OCI-LY1 (cell line): ENCODE data around the gene PRLH.

Experiments
- H2AFZ ChIP-seq: fragments of 200-600 bp; sonication (generic), shearing (Covaris generic); 2 replicates; pipeline ENCODE4 v1.6.0; 2014; ENCODE audit warnings: antibody characterized with exemption, mild to moderate bottlenecking, low read length
- H3F3A ChIP-seq: fragments of 200-600 bp; sonication (generic), shearing (Covaris generic); 2 replicates; pipeline ENCODE4 v1.6.0; 2014; ENCODE audit warnings: mild to moderate bottlenecking, antibody characterized with exemption, low read length, moderate library complexity; ENCODE audit not compliant: insufficient read depth
- H3K27ac ChIP-seq: fragments of 200-600 bp; sonication (generic); 2 replicates; pipeline ENCODE4 v1.5.1; 2014; ENCODE audit warnings: low read length, mixed run types, mild to moderate bottlenecking, low read depth; ENCODE audit not compliant: poor library complexity, severe bottlenecking
- H3K27me3 ChIP-seq: fragments of 200-600 bp; sonication (generic); 2 replicates; pipeline ENCODE4 v1.6.0; 2014; ENCODE audit warnings: antibody characterized with exemption, mild to moderate bottlenecking, low read length, moderate library complexity; ENCODE audit not compliant: insufficient read depth
- H3K36me3 ChIP-seq: fragments of 200-600 bp; sonication (generic); 2 replicates; pipeline ENCODE4 v1.6.1; 2014; ENCODE audit warnings: mild to moderate bottlenecking, antibody characterized with exemption, low read length, moderate library complexity, mixed read lengths; ENCODE audit not compliant: insufficient read depth
- H3K4me1 ChIP-seq: fragments of 200-600 bp; sonication (generic); 2 replicates; pipeline ENCODE4 v1.5.1; 2014; ENCODE audit warnings: mild to moderate bottlenecking, low read length, moderate library complexity; ENCODE audit not compliant: insufficient read depth, severe bottlenecking
- H3K4me2 ChIP-seq: fragments of 200-600 bp; sonication (generic), shearing (Covaris generic); 2 replicates; pipeline ENCODE4 v1.6.1; 2014; ENCODE audit warnings: low read length
- H3K4me3 ChIP-seq: fragments of 200-600 bp; sonication (generic); 2 replicates; pipeline ENCODE4 v1.5.1; 2014; ENCODE audit warnings: low read length, low read depth, mild to moderate bottlenecking, mixed read lengths; ENCODE audit not compliant: poor library complexity, severe bottlenecking
- H3K79me2 ChIP-seq: fragments of 200-600 bp; shearing (Covaris generic); 2 replicates; pipeline ENCODE4 v1.6.1; 2016; ENCODE audit warnings: mixed run types, low read length, mixed read lengths; ENCODE audit not compliant: insufficient read depth
- H3K9ac ChIP-seq: fragments of 200-600 bp; sonication (generic), shearing (Covaris generic); 2 replicates; pipeline ENCODE4 v1.6.1; 2014; ENCODE audit warnings: mild to moderate bottlenecking, low read length, mixed read lengths
- H3K9me2 ChIP-seq: fragments of 200-600 bp; sonication (generic), shearing (Covaris generic); 2 replicates; pipeline ENCODE4 v1.6.1; 2014; ENCODE audit warnings: low read depth, mild to moderate bottlenecking, low read length, mixed read lengths
- H3K9me3 ChIP-seq: fragments of 200-600 bp; shearing (Covaris generic); 2 replicates; pipeline ENCODE4 v1.6.1; 2014; ENCODE audit warnings: low read length, mixed read lengths
- H4K20me1 ChIP-seq: fragments of 200-600 bp; sonication (generic), shearing (Covaris generic); 2 replicates; pipeline ENCODE4 v1.6.0; 2016; ENCODE audit warnings: mild to moderate bottlenecking, low read length; ENCODE audit not compliant: insufficient read depth
- CTCF ChIP-seq: fragments of 200-600 bp; sonication (generic), shearing (Covaris generic); IDR thresholded peaks from 2 replicates; pipeline ENCODE4 v1.5.1; 2017; ENCODE audit warnings: mild to moderate bottlenecking, antibody characterized with exemption, low read length, moderate library complexity, mixed read lengths
- EZH2 ChIP-seq: fragments of 200-600 bp; sonication (generic), shearing (Covaris generic); IDR thresholded peaks from 2 replicates; pipeline ENCODE4 v1.8.0; 2017; ENCODE audit warnings: borderline replicate concordance, mixed run types, mild to moderate bottlenecking, antibody characterized with exemption, low read length, moderate library complexity, mixed read lengths

PRLH gene

GRCh38 chr2:237569041-237569440 is 2.7 kb downstream of the PRLH start:
- H3K9ac ChIP-seq: no peak overlapping the region
- no peaks in the 10 kb centered on the region for H3K4me1 ChIP-seq
- no peak overlapping the region for H3K27ac ChIP-seq
- H2AFZ ChIP-seq: no peak overlapping the region
- no peaks in the 10 kb centered on the region for H3K79me2 ChIP-seq
- no peaks in the 10 kb centered on the region for H3K9me3 ChIP-seq
- TF ChIP-seq CTCF (no peak), EZH2 (no peak)
- no peaks in the 10 kb centered on the region for H3F3A ChIP-seq
- no peaks in the 10 kb centered on the region for H3K36me3 ChIP-seq
- H3K4me2 ChIP-seq: no peak overlapping the region
- H3K9me2 ChIP-seq: no peaks in the 10 kb centered on the region
- no peaks in the 10 kb centered on the region for H4K20me1 ChIP-seq
- H3K4me3 ChIP-seq: no peak overlapping the region
- peaks cover 10% of the 10 kb centered on the region; the same call in 1 of the 2 replicates for H3K27me3 ChIP-seq

- Histone ChIP-seq H3K27ac (no peak overlapping the region), H3K79me2 (no peaks in the 10 kb centered on the region), H3K4me3 (no peak overlapping the region), H2AFZ (no peak overlapping the region), H3K9me2 (no peaks in the 10 kb centered on the region), H3K4me2 (no peak overlapping the region), H3K4me1 (no peaks in the 10 kb centered on the region), H3K27me3 (peaks cover 10% of the 10 kb centered on the region; the same call in 1 of the 2 replicates), H3K36me3 (no peaks in the 10 kb centered on the region), H3F3A (no peaks in the 10 kb centered on the region), H4K20me1 (no peaks in the 10 kb centered on the region), H3K9ac (no peak overlapping the region), H3K9me3 (no peaks in the 10 kb centered on the region)
- no peak for TF ChIP-seq EZH2
- TF ChIP-seq CTCF: no peak
Measured at GRCh38 chr2:237569896-237570295, 3.5 kb downstream of the PRLH start.

GRCh38 chr2:237570776-237571335 is 4.5 kb downstream of the PRLH start:
- H3K4me1 ChIP-seq: no peaks in the 10 kb centered on the region
- H3K4me3 ChIP-seq: no peak overlapping the region
- no peaks in the 10 kb centered on the region for H3F3A ChIP-seq
- no peak overlapping the region for H3K9ac ChIP-seq
- no peaks in the 10 kb centered on the region for H4K20me1 ChIP-seq
- no peaks in the 10 kb centered on the region for H3K79me2 ChIP-seq
- H3K9me3 ChIP-seq: no peaks in the 10 kb centered on the region
- no peak overlapping the region for H3K4me2 ChIP-seq
- no peaks in the 10 kb centered on the region for H3K9me2 ChIP-seq
- H3K27me3 ChIP-seq: peaks cover 10% of the 10 kb centered on the region; the same call in 1 of the 2 replicates
- H3K36me3 ChIP-seq: no peaks in the 10 kb centered on the region
- TF ChIP-seq EZH2 (no peak), CTCF (no peak)
- H2AFZ ChIP-seq: no peak overlapping the region
- H3K27ac ChIP-seq: no peak overlapping the region
